IPS-15b (cell line): ENCODE results near the gene PARP16.
A peak's percentile ranks its signal among the peaks of the same experiment; 100 is the strongest.
"Not testable (repeated sequence)": the region's sequence is repeated elsewhere in the genome, so short reads cannot be mapped to it uniquely, and the experiment has no call there.

Experiments
- H3K27me3 ChIP-seq: one replicate; pipeline ENCODE4 v1.6.1; 2013; ENCODE audit warnings: low read length; ENCODE audit not compliant: control insufficient read depth, insufficient read depth
- H3K36me3 ChIP-seq: one replicate; pipeline ENCODE4 v1.6.1; 2013; ENCODE audit warnings: low read length; ENCODE audit not compliant: control insufficient read depth, insufficient read depth
- H3K4me1 ChIP-seq: one replicate; pipeline ENCODE4 v1.6.1; 2013; ENCODE audit warnings: mild to moderate bottlenecking, low read length; ENCODE audit not compliant: control insufficient read depth, insufficient read depth
- H3K4me3 ChIP-seq: one replicate; pipeline ENCODE4 v1.5.1; 2013; ENCODE audit warnings: low read depth, low read length
- H3K9ac ChIP-seq: one replicate; pipeline ENCODE4 v1.6.1; 2013; ENCODE audit warnings: low read depth, mild to moderate bottlenecking, low read length
- H3K9me3 ChIP-seq: one replicate; pipeline ENCODE4 v1.6.1; 2013; ENCODE audit warnings: mild to moderate bottlenecking, low read length; ENCODE audit not compliant: control insufficient read depth, insufficient read depth

PARP16 gene

GRCh38 chr15:65246026-65246714, 40.5 kb downstream of the PARP16 start:
- no peaks in the 10 kb centered on the region for H3K36me3 ChIP-seq
- H3K4me3 ChIP-seq = no peak overlapping the region
- no peaks in the 10 kb centered on the region for H3K27me3 ChIP-seq
- peaks cover 3% of the 10 kb centered on the region for H3K4me1 ChIP-seq
- H3K9ac ChIP-seq = no peak overlapping the region
- H3K9me3 ChIP-seq = no peaks in the 10 kb centered on the region

GRCh38 chr15:65245096-65245856, 41.4 kb downstream of the PARP16 start:
- H3K9me3 ChIP-seq = no peaks in the 10 kb centered on the region
- H3K27me3 ChIP-seq = no peaks in the 10 kb centered on the region
- no peaks in the 10 kb centered on the region for H3K36me3 ChIP-seq
- H3K4me1 ChIP-seq = peaks cover 3% of the 10 kb centered on the region
- H3K9ac ChIP-seq = no peak overlapping the region
- H3K4me3 ChIP-seq = no peak overlapping the region

GRCh38 chr15:65244638-65245037, 42.0 kb downstream of the PARP16 start:
- Histone ChIP-seq H3K4me1 (peaks cover 3% of the 10 kb centered on the region), H3K9ac (no peak overlapping the region), H3K27me3 (no peaks in the 10 kb centered on the region), H3K9me3 (no peaks in the 10 kb centered on the region), H3K36me3 (no peaks in the 10 kb centered on the region), H3K4me3 (no peak overlapping the region)

GRCh38 chr15:65236443-65236842, 50.2 kb downstream of the PARP16 start:
- H3K36me3 ChIP-seq, H3K9ac ChIP-seq, H3K27me3 ChIP-seq: not testable (repeated sequence)

GRCh38 chr15:65233696-65234095, 53.0 kb downstream of the PARP16 start:
- Histone ChIP-seq H3K4me1 (no peaks in the 10 kb centered on the region), H3K9me3 (no peaks in the 10 kb centered on the region), H3K36me3 (no peaks in the 10 kb centered on the region), H3K9ac (no peak overlapping the region), H3K27me3 (no peaks in the 10 kb centered on the region), H3K4me3 (no peak overlapping the region)

More at GRCh38 chr15:65236443-65236842, 50.2 kb downstream of the PARP16 start:
- H3K9me3 ChIP-seq, H3K4me1 ChIP-seq, H3K4me3 ChIP-seq: not testable (repeated sequence)

GRCh38 chr15:65232520-65232919, 54.2 kb downstream of the PARP16 start:
- Histone ChIP-seq H3K9ac (no peak overlapping the region), H3K4me1 (no peaks in the 10 kb centered on the region), H3K27me3 (no peaks in the 10 kb centered on the region), H3K36me3 (no peaks in the 10 kb centered on the region), H3K4me3 (no peak overlapping the region), H3K9me3 (no peaks in the 10 kb centered on the region)

- no peaks in the 10 kb centered on the region for H3K9me3 ChIP-seq
- no peak overlapping the region for H3K4me3 ChIP-seq
- H3K36me3 ChIP-seq = no peaks in the 10 kb centered on the region
- H3K4me1 ChIP-seq = peaks cover under 1% of the 10 kb centered on the region
- no peak overlapping the region for H3K9ac ChIP-seq
- H3K27me3 ChIP-seq = no peaks in the 10 kb centered on the region
Observed at GRCh38 chr15:65231306-65231705, 55.4 kb downstream of the PARP16 start.

GRCh38 chr15:65226901-65227300, 59.8 kb downstream of the PARP16 start:
- not testable (repeated sequence) for H3K27me3 ChIP-seq, H3K4me3 ChIP-seq, H3K4me1 ChIP-seq, H3K9ac ChIP-seq, H3K36me3 ChIP-seq, H3K9me3 ChIP-seq

- no peaks in the 10 kb centered on the region for H3K27me3 ChIP-seq
- no peak overlapping the region for H3K4me3 ChIP-seq
- H3K36me3 ChIP-seq = no peaks in the 10 kb centered on the region
- peaks cover 3% of the 10 kb centered on the region for H3K4me1 ChIP-seq
- H3K9me3 ChIP-seq = no peaks in the 10 kb centered on the region
- peak overlapping the region; percentile 47 for H3K9ac ChIP-seq
Observed at GRCh38 chr15:65226221-65226620, 60.5 kb downstream of the PARP16 start.

- Histone ChIP-seq H3K36me3 (no peaks in the 10 kb centered on the region), H3K4me1 (peaks cover 3% of the 10 kb centered on the region), H3K9me3 (no peaks in the 10 kb centered on the region), H3K27me3 (no peaks in the 10 kb centered on the region), H3K9ac (no peak overlapping the region), H3K4me3 (no peak overlapping the region)
Observed at GRCh38 chr15:65223996-65224395, 62.7 kb downstream of the PARP16 start.

- Histone ChIP-seq H3K9ac (no peak overlapping the region), H3K36me3 (no peaks in the 10 kb centered on the region), H3K4me1 (peaks cover 3% of the 10 kb centered on the region), H3K27me3 (no peaks in the 10 kb centered on the region), H3K4me3 (no peak overlapping the region), H3K9me3 (no peaks in the 10 kb centered on the region)
Observed at GRCh38 chr15:65222891-65223290, 63.8 kb downstream of the PARP16 start.

GRCh38 chr15:65221697-65222096, 65.0 kb downstream of the PARP16 start:
- no peaks in the 10 kb centered on the region for H3K27me3 ChIP-seq
- H3K9me3 ChIP-seq = no peaks in the 10 kb centered on the region
- H3K4me1 ChIP-seq = peaks cover 3% of the 10 kb centered on the region
- no peaks in the 10 kb centered on the region for H3K36me3 ChIP-seq
- H3K4me3 ChIP-seq = no peak overlapping the region
- no peak overlapping the region for H3K9ac ChIP-seq
